HepG2 (cell line): Measurements from ENCODE around the gene PLEKHN1. TPM values are rescaled to one million over a fixed set of nuclear protein-coding genes. Genes with fewer than 3 reads are reported as not detected.
A peak's percentile ranks its signal among the peaks of the same experiment; 100 is the strongest.

Experiments
- ASH2L ChIP-seq: fragments of 300-600, 200-600 bp; sonication (generic); IDR thresholded peaks from 2 replicates; pipeline ENCODE4 v1.7.0; 2017; ENCODE audit warnings: low read depth, mild to moderate bottlenecking, moderate library complexity, mixed read lengths, low read length; ENCODE audit not compliant: insufficient read length
- BCL3 ChIP-seq: sonication (generic); formaldehyde crosslinking; IDR thresholded peaks from 2 replicates; pipeline ENCODE4 v1.5.1; 2020; ENCODE audit warnings: mild to moderate bottlenecking, missing genetic modification reagents, moderate library complexity
- BHLHE40 ChIP-seq: IDR thresholded peaks from 2 replicates; pipeline ENCODE4 v1.6.1; 2011; ENCODE audit warnings: low read length, improper control_type of control experiment
- ELF1 ChIP-seq: sonication (generic); formaldehyde crosslinking; IDR thresholded peaks from 2 replicates; pipeline ENCODE4 v1.4.0; 2020; ENCODE audit warnings: missing genetic modification reagents
- ETV5 ChIP-seq: IDR thresholded peaks from 2 replicates; pipeline ENCODE4 v1.6.1; 2018; ENCODE audit warnings: missing biosample characterization, missing genetic modification reagents, inconsistent platforms, borderline replicate concordance
- FOXC1 ChIP-seq: sonication (generic); formaldehyde crosslinking; IDR thresholded peaks from 2 replicates; pipeline ENCODE4 v1.8.0; 2022; ENCODE audit warnings: mild to moderate bottlenecking, missing genetic modification reagents, borderline replicate concordance
- FOXP1 ChIP-seq, 2 experiments: fragments of 450-650 bp in 1 of 2; IDR thresholded peaks; 2 replicates each; pipeline ENCODE4 v1.6.1; 2017 to 2018; ENCODE audit warnings: antibody characterized with exemption in 1 of 2
- GATAD1 ChIP-seq: IDR thresholded peaks from 2 replicates; pipeline ENCODE4 v1.6.1; 2016; ENCODE audit warnings: missing genetic modification reagents, missing compliant biosample characterization
- GRHL1 ChIP-seq: sonication (generic); formaldehyde crosslinking; conservative IDR thresholded peaks from 2 replicates; pipeline ENCODE4 v1.8.0; 2022; ENCODE audit warnings: missing genetic modification reagents
- HOXD1 ChIP-seq: sonication (generic); formaldehyde crosslinking; IDR thresholded peaks from 2 replicates; pipeline ENCODE4 v1.5.0; 2020; ENCODE audit warnings: missing genetic modification reagents
- JDP2 ChIP-seq: sonication (generic); formaldehyde crosslinking; IDR thresholded peaks from 2 replicates; pipeline ENCODE4 v1.8.1; 2022; ENCODE audit warnings: missing genetic modification reagents, borderline replicate concordance
- PATZ1 ChIP-seq: sonication (generic); formaldehyde crosslinking; IDR thresholded peaks from 2 replicates; pipeline ENCODE4 v1.4.0; 2020; ENCODE audit warnings: missing genetic modification reagents
- RBFOX2 ChIP-seq: fragments of 200-400 bp; formaldehyde crosslinking; IDR thresholded peaks from 2 replicates; pipeline ENCODE4 v1.6.1; 2017; ENCODE audit warnings: low read depth, mild to moderate bottlenecking, low read length
- REPIN1 ChIP-seq: sonication (generic); formaldehyde crosslinking; IDR thresholded peaks from 2 replicates; pipeline ENCODE4 v1.8.0; 2022; ENCODE audit warnings: missing genetic modification reagents, low read depth, mild to moderate bottlenecking, borderline replicate concordance
- SMYD3 ChIP-seq: sonication (generic); formaldehyde crosslinking; IDR thresholded peaks from 2 replicates; pipeline ENCODE4 v1.8.1; 2023; ENCODE audit warnings: mild to moderate bottlenecking, missing genetic modification reagents
- SP4 ChIP-seq: sonication (generic); formaldehyde crosslinking; IDR thresholded peaks from 2 replicates; pipeline ENCODE4 v1.8.1; 2023; ENCODE audit warnings: mild to moderate bottlenecking, missing genetic modification reagents
- TBX2 ChIP-seq: sonication (generic); formaldehyde crosslinking; IDR thresholded peaks from 2 replicates; pipeline ENCODE4 v1.5.0; 2020; ENCODE audit warnings: missing genetic modification reagents, mild to moderate bottlenecking, borderline replicate concordance
- ZFP91 ChIP-seq: sonication (generic); formaldehyde crosslinking; IDR thresholded peaks from 2 replicates; pipeline ENCODE4 v1.9.0; 2022; ENCODE audit warnings: missing genetic modification reagents, mild to moderate bottlenecking, borderline replicate concordance
- ZFX ChIP-seq: sonication (generic); formaldehyde crosslinking; IDR thresholded peaks from 2 replicates; pipeline ENCODE4 v1.4.0; 2020; ENCODE audit warnings: mild to moderate bottlenecking, low read depth, missing genetic modification reagents, moderate library complexity
- ZNF772 ChIP-seq: sonication (generic); formaldehyde crosslinking; IDR thresholded peaks from 2 replicates; pipeline ENCODE4 v1.5.0; 2020; ENCODE audit warnings: mild to moderate bottlenecking, missing genetic modification reagents
- ZNF800 ChIP-seq: sonication (generic); formaldehyde crosslinking; IDR thresholded peaks from 2 replicates; pipeline ENCODE4 v1.4.0; 2020; ENCODE audit warnings: missing genetic modification reagents
- polyA plus RNA-seq, 8 experiments: library from polyadenylated mRNA; depleted of rRNA in 3 of 8; stranded (reverse) in 7 of 8; unstranded in 1 of 8; fragments of >200 nt; fragmentation: Illumina TruSeq in 4 of 8; extraction: Trizol in 4 of 8; gene quantifications; 2 replicates each; pipeline versions ENCODE4 v1.2.1 to v1.2.3, GENCODE V29; 2011 to 2016; ENCODE audit warnings: low read depth in 4 of 8, missing spikeins in 1 of 8, mixed read lengths in 1 of 8; ENCODE audit not compliant: insufficient read depth in 1 of 8
- total RNA-seq, 5 experiments: library from RNA; depleted of rRNA; stranded (reverse); fragments of >200 nt; fragmentation: Illumina TruSeq; extraction: Trizol; gene quantifications; 2 replicates each; pipeline ENCODE4 v1.2.3, GENCODE V29; 2016; ENCODE audit warnings: low read depth in 1 of 5

Gene PLEKHN1
- total and polyA plus RNA-seq, 2 of the 13 experiments (the other 11 are each of a cell fraction or from before 2014, with no cell fraction given): 0.42 to 0.58 TPM

GRCh38 chr1:966704-967300 lies 520 bp downstream of the PLEKHN1 start (continued):
- peak; percentile 10; the same call in 1 of the 2 replicates for TF ChIP-seq ZFP91 (CRISPR knock-in tag)
- TF ChIP-seq GATAD1 (CRISPR knock-in tag): 0 out of 2 replicates have a peak, but pooled peaks have one; percentile 22
- peak; percentile 36; the same call in 1 of the 2 replicates for TF ChIP-seq ETV5 (CRISPR knock-in tag)
- no peak for TF ChIP-seq SMYD3 (CRISPR knock-in tag)
- peak; percentile 77 for TF ChIP-seq TBX2 (CRISPR knock-in tag)
- TF ChIP-seq ELF1: no peak
- no peak for TF ChIP-seq JDP2 (CRISPR knock-in tag)
- TF ChIP-seq SP4 (CRISPR knock-in tag): 0 out of 2 replicates have a peak, but pooled peaks have one; percentile 52
- TF ChIP-seq PATZ1 (CRISPR knock-in tag): peak; percentile 81
- no peak for TF ChIP-seq FOXP1 (IDR thresholded peaks at IDR 0.05)
- TF ChIP-seq FOXP1 (CRISPR knock-in tag; IDR thresholded peaks at IDR 0.05): no peak
- TF ChIP-seq ZNF800 (CRISPR knock-in tag): peak; percentile 77; the same call in 1 of the 2 replicates
- TF ChIP-seq ZFX (CRISPR knock-in tag): peak; percentile 77
- peak; percentile 66; the same call in 1 of the 2 replicates for TF ChIP-seq BCL3
- peak; percentile 58 for TF ChIP-seq RBFOX2
- peak; percentile 38 for TF ChIP-seq ASH2L
- TF ChIP-seq BHLHE40: peak; percentile 58
- TF ChIP-seq GRHL1 (CRISPR knock-in tag): no peak
- TF ChIP-seq FOXC1: peak; percentile 30; the same call in 1 of the 2 replicates
- no peak for TF ChIP-seq HOXD1 (CRISPR knock-in tag)
- TF ChIP-seq REPIN1 (CRISPR knock-in tag): no peak
- peak; percentile 14; the same call in 1 of the 2 replicates for TF ChIP-seq ZNF772 (CRISPR knock-in tag)
